ENCODE measurements around the gene TFF2.

Gene TFF2

GRCh38 chr21:42383331-42383730 lies 32.5 kb upstream of the TFF2 start:
- no peak for DNase-seq

GRCh38 chr21:42382915-42383314 lies 32.1 kb upstream of the TFF2 start:
- DNase-seq = no peak

- peak; percentile 55 for DNase-seq
These were observed 30.7 kb upstream of the TFF2 start for GRCh38 chr21:42381347-42381984.

GRCh38 chr21:42379426-42380215 lies 28.8 kb upstream of the TFF2 start:
- DNase-seq = no peak

GRCh38 chr21:42378418-42378817 lies 27.6 kb upstream of the TFF2 start:
- DNase-seq = no peak

- DNase-seq = no peak
These were observed 27.2 kb upstream of the TFF2 start for GRCh38 chr21:42377951-42378340.

GRCh38 chr21:42377211-42377950 lies 26.6 kb upstream of the TFF2 start:
- no peak for DNase-seq

- DNase-seq = no peak
These were observed 25.7 kb upstream of the TFF2 start for GRCh38 chr21:42376338-42376982.

- no peak for DNase-seq
These were observed 25.2 kb upstream of the TFF2 start for GRCh38 chr21:42375966-42376337.

GRCh38 chr21:42375506-42375905 lies 24.7 kb upstream of the TFF2 start:
- DNase-seq = no peak

- no peak for DNase-seq
These were observed 24.2 kb upstream of the TFF2 start for GRCh38 chr21:42374864-42375499.

- DNase-seq = no peak
These were observed 23.7 kb upstream of the TFF2 start for GRCh38 chr21:42374457-42374856.

- DNase-seq = no peak
These were observed 23.2 kb upstream of the TFF2 start for GRCh38 chr21:42373908-42374455.

- DNase-seq = peak; percentile 34
These were observed 22.6 kb upstream of the TFF2 start for GRCh38 chr21:42373196-42373907.

GRCh38 chr21:42370894-42371654 lies 20.3 kb upstream of the TFF2 start:
- DNase-seq = no peak

GRCh38 chr21:42369821-42370220 lies 19.0 kb upstream of the TFF2 start:
- no peak for DNase-seq

- DNase-seq = no peak
These were observed 16.8 kb upstream of the TFF2 start for GRCh38 chr21:42367367-42368165.

GRCh38 chr21:42366292-42367010 lies 15.7 kb upstream of the TFF2 start, which contains the start of gene TFF1:
Gene TFF1 (minus strand): TSS chr21:42366535. CDS start chr21:42366495, 40 bp downstream.
- no peak for DNase-seq

GRCh38 chr21:42365770-42366169 lies 15.0 kb upstream of the TFF2 start:
- no peak for DNase-seq
